ENCODE measurements around the gene NCS1.
"Not testable (repeated sequence)": the region's sequence is repeated elsewhere in the genome, so short reads cannot be mapped to it uniquely, and the experiment has no call there.

The NCS1 gene

DNA sequence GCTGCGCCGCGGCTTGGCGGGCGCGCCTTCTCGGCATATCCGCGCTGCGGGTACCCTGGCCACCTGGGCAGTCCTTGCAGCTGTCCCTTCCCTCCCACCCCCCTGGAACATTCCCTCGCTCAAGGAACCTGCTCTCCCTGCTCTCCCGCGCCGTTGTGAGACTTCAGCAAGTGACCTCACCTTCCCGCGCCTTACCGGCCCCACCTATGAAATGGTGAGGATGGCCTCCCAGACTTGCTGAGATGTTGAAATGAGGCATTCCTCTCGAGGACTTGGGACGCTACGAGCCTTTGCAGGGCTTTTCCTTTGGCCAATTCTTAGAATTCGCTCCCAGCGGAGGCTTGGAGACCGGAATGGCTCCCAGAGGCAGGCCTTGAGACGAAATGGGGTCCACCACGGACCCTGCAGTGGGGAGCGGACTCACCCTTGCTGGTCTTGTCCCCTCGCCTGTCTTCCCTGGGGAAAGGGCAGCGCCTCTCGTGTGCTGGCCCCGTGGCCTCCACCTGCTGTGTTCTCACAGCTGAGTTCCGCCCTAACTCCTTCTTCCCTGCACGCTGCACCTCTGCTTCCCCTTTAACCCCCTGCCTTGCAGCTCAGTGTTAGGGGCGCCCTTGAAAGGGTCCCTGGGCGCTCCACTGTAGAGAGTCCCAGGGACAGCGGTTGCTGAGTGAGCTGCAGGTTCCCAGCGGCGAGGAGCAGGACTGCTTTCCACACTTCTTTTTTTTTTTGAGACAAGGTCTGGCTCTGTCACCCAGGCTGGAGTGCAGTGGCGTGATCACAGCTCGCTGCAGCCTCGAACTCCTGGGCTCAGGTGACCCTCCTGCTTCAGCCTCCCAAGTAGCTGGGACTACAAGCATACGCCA lies 94.3 kb downstream of the NCS1 start:
- DNase-seq, result no peak

DNA sequence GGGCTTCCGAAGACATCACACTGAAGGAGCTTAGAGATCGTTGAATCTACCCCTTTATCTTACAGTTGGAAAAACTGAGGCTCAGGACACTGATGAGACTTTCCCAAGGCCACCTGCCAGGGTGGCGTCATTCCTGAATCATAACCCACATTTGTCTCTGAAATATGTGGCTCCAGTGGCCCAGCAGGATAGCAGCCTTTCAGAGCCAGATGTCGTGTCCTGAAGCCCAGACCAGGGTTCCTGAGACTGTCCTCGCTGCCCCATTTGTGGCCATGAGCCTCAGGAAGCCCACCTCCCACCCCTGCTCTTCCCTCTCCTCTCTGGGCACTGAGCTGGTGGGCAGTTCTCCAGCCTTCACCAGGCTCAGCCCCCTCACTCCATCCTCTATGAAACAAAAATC lies 95.7 kb downstream of the NCS1 start:
- no peak for DNase-seq

GRCh38 chr9:130268521-130269211 lies 96.5 kb downstream of the NCS1 start:
- no peak for DNase-seq

- DNase-seq, result no peak
These were observed 99.3 kb downstream of the NCS1 start for GRCh38 chr9:130271473-130271872.

GRCh38 chr9:130275156-130275555 lies 103.0 kb downstream of the NCS1 start:
- DNase-seq, result no peak

GRCh38 chr9:130276121-130276520 lies 103.9 kb downstream of the NCS1 start:
- no peak for DNase-seq

DNA sequence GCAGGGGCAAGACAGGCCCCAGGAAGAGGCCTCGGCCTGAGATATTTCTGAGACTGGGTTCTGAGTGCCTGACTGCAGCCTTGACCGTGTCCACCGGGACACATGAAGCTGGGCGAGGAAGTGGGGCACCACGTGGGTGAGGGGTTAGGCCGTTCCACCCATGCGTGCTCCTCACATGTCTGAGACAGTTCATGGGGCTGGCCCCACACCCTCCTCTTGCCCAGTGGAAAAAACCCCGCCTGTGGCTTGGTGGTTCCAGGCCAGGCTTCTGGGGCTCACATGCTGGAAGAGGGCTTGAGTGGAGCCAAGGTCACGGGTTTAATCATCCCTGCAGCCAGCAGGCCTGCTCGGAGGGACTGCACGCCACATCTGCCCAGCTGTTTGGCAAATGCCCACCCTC lies 104.8 kb downstream of the NCS1 start:
- no peak for DNase-seq

GRCh38 chr9:130277525-130277924 lies 105.3 kb downstream of the NCS1 start:
- DNase-seq, result not testable (repeated sequence)

DNA sequence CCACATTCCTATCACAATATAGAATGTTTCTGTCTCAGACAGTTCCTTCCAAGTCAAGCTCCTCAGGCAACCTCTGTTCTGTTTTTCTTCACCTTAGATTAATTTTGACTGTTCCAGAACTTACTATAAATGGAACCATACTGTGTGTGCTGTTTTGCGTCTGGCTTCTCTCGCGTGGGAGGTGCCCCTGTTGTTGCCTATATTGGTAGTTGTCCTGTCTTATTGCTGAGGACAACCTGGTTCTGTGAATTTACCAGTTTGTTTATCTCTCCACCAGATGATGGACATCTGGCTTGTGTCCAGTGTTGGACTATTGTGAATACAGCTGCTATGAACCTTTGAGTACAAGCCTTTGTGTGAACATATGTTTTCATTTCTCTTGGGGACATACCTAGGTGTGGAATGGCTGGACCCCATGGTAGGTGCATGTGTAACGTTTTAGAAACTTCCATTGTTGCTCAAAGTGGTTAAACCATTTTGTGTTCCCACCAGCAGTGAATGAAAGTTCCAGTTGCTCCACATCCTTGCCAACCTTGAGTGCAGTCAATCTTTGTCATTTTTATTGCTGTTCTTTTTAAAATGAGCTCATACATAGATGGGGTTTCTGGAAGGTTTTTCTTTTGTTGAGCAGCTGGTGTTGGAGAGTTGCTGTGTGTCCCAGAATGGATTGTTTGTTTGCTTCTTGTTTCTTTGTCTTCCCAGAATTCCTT lies 111.5 kb downstream of the NCS1 start:
- no peak for DNase-seq

DNA sequence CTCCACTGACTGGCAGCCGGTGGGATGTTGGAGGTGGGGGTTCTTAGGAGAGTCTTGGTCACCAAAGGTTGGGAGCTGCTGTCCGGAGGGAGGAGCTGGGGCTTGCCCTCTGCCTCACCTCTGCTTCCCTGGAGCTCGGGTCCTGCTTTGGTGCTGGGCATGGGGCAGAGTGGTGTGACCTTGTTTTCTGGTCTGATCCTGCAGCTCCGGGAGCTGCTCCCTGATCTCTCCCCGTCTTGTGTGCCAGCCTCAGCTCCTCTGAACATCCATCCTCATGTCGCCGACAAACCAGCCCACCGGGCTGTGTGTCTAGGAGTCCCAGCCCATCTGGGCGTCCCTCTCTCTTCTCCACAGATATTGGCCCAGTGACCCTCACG lies 112.0 kb downstream of the NCS1 start:
- DNase-seq, result no peak

- DNase-seq, result no peak
These were observed 112.5 kb downstream of the NCS1 start for GRCh38 chr9:130284690-130285089.

DNA sequence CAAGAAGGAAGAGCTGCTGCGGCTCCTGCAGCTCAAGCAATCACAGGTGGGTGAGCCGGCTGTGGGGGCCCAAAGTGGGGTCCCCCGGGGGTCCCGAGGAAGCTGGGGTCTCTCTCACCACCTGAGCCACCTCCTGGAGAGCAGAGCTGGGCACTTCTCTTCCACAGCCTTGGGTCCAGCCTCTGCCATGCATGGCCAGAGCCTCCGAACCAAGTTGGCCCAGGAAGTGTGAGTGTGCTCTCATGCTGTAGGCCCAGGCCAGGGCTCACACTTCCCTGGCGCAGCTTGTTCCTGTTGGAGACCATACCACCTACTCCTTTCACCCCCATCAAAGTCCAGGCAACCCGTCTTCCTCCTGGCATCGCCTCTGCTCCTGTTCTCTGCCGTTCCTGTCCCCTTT lies 113.1 kb downstream of the NCS1 start:
- no peak for DNase-seq

DNA sequence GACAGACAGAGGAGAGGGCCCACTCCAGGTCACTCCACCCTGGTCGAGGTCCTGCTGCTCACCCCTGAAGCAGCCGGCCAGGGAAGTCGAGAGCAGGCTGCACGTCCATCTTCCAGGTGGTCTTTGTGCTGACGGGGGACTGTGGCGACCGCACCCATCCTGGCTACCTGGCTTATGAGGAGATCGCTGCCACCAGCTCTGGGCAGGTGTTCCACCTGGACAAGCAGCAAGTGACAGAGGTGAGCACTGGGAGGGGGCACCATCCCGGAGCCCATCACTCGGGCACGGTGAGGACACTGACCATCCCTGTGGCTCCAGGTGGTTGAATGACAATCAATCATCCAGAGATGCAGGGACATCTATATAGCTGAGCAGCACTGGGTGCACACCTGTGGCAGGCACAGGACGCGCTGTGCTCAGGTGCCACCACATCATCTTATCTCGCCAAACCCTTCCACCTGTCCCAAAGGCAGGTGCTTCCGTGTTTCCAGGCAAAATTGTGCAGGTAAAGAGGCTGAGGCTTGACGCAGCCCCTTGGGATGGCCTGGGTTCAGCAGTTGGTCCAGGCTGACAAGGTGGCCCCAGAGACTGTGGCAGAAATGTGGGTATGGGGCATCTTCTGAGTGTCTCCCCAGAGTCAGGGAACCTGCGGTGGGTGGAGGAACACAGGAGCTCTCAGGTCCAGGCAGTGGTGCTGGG lies 114.0 kb downstream of the NCS1 start:
- DNase-seq, result no peak
